Measurements from ENCODE around the gene RASGRP1. TPM values are rescaled to one million over a fixed set of nuclear protein-coding genes. Genes with fewer than 3 reads are reported as not detected.

RASGRP1 gene
- total RNA-seq, 1 donor from 2014 or later, result 2.2 TPM

DNA sequence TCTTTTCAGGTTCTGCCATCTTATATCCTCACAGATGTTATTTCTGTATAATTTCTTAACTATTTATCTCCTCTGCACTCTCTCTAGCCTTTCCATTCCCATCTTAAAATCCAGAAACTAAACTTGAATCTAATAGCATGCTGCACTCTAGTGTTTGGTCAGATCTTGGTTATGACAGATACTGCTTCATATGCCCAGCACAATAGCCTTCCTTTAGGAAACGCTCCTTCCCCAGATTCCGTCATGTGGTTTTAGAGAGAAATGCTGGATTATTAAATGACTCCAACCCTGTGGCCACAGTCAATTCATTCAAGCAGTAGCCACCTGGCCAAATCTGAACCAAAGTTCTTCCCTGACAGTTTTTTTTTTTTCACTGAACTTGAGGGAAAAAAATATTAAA is 19.4 kb downstream of the RASGRP1 start:
- intact Hi-C loops (cut with DNase I), result no loop called here
- no peak for DNase-seq (ENCODE audit: low spot score)

DNA sequence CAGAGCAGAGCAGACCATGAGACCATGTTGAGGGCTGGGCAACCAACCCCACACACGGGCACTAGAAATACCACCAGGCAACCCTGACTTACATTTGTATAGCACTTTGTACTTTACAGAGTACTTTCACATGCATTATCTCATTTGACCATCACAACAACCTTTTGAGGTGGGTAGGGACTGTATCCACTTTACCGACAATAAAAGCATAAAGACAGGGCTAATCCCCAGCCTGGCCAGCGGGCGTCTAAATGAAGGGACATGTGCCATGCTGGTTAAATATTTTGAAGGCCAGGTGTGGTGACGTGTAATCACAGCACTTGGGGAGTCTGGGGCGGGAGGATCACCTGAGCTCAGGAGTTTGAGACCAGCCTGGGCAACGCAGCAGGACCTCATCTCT is 23.6 kb downstream of the RASGRP1 start:
- intact Hi-C loops (cut with DNase I), result no loop called here
- no peak for DNase-seq (ENCODE audit: low spot score)

DNA sequence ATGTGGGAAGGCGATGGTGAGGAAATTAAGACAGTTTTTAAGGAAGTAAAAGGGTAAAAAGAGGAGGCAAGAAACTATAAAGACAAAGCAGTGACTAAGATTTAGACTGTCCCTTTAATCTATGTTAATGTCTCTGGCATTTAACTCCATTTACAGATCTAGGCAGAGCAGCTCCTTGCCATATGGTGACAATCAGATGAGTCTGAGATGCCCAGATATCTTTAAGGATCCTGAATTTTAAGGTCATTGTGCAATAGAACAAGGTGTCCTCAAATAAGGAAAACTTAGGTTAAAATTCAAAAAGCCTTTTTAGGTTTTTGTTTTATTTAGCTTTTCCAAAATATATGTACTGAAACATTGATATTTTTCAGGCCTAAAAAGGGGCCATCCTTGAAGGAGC is 24.1 kb downstream of the RASGRP1 start:
- intact Hi-C loops (cut with DNase I), result no loop called here

DNA sequence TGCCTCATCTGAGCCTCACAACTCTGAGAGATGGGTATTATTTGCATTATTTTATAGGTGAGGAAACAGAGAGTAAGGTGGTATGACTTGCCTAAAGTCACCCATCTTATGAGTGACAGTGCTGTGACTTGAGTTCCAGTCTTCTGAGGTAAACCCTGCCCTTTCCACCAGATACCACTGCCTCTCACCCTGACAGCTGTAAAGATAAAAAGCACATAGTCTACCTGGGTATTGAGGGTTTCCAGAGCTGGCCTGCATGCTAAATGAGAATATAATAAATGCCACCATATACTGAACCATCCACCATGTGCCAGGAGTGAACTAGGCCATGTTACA is 25.6 kb downstream of the RASGRP1 start:
- no peak for DNase-seq (ENCODE audit: low spot score)
- intact Hi-C loops (cut with DNase I), result no loop called here

More for the DNA sequence above, 24.1 kb downstream of the RASGRP1 start:
- no peak for DNase-seq (ENCODE audit: low spot score)

DNA sequence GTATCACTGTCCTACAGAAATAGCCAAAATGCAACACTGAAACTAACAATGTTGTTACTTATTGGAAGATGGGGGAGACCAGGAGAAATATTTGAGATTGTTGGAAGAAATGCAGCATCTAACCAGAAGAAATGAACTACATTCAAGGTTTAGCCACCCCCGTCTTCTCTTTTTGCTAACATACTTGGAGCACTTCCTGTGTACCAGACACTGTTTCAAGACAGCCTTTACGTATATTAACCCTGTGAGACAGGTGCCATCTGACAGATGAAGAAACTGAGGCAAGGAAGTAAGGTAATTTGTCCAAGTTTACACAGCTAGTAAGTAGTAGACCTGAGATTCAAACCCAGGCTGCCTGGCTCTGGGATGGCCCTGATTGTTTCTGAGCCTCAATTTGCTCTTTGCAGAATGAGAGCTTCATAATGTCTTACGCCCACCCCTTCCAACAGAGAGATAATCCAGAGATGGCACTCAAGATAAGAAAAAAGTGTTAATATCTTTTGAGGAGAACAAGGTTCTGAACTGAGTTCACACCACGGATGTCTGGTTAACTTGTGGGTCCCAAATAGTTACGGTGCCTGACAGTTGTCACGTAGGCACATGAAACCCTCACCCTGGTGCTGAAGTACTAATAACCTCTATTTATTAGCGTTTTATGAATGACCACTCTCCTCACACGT is 26.1 kb downstream of the RASGRP1 start:
- intact Hi-C loops (cut with DNase I), result no loop called here
- no peak for DNase-seq (ENCODE audit: low spot score)

DNA sequence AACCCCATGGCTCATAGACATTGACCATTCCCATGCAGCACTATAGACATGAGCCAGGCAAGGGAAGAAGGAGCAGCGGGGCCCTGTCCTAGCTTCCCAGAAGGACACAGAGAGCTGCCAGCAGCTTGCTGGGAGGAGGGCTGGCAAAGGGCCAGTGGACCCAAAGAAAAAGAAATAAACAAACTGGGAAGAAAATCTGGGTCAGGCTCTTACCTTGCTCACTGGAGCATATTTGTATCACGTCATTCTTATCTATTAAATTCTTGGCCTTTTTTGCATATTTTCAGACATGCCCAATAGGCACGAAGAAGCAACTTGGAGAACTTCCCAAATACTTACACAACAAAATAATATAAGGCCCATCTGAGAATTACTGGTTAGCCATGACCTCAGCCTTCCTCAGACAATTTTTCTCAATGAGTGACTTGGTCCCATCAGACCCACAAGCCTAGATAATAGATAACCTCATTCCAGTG is 28.4 kb downstream of the RASGRP1 start:
- no peak for DNase-seq (ENCODE audit: low spot score)
- intact Hi-C loops (cut with DNase I), result no loop called here

DNA sequence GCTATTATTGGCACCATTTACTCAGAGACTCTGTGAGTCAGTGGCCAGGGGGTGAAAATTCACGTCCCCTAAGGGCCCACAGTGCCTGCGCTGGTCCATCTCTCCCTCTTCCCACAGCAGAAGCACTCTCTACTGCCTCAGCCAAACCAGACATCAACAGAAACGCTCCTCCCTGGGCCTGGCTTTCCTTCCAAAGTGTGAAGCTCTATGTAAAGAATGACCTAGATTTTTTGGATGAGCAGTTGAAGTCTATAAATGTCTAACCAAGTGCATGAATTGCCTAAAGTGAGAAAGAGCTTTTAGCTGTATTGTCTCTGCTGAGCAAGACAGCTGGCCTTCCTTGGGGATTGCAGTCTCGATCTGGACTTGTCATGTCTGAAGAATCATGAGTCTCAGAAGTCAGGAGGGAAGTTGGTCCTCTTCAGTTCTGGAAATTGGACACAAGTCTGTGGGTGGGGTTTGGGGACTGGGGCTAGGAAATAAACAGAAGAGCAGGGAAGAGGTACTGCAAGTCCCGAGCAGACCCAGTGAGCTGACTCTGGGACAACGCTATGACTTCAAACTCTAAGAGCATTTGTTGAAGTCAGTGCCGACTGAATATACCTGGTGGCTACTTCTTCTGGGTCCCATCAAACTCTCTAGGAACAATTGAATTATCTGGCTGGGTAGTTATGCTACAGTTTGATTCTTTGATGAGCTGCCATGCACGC is 29.0 kb downstream of the RASGRP1 start:
- intact Hi-C loops (cut with DNase I), result no loop called here

DNA sequence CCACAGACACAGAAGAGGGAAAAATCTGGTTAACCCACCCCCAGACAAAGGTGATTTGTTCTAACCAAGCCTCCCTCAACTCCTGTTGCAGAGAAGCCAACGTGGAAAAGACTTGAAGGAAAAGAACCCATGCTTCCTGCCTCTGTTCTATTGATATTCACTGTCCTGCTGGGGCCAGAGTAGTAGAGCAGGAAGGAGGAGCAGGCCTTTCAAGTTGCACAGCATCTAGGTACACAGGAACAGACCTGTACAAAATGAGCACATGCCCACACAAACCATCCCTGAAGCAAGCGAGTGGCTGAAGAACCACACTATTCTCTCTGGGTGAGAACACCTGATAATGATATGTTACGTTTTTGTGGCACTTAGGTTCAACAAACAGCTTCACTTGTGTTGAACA is 29.9 kb downstream of the RASGRP1 start:
- DNase-seq (ENCODE audit: low spot score), result no peak
- intact Hi-C loops (cut with DNase I), result no loop called here

More for the DNA sequence above, 29.0 kb downstream of the RASGRP1 start:
- no peak for DNase-seq (ENCODE audit: low spot score)

DNA sequence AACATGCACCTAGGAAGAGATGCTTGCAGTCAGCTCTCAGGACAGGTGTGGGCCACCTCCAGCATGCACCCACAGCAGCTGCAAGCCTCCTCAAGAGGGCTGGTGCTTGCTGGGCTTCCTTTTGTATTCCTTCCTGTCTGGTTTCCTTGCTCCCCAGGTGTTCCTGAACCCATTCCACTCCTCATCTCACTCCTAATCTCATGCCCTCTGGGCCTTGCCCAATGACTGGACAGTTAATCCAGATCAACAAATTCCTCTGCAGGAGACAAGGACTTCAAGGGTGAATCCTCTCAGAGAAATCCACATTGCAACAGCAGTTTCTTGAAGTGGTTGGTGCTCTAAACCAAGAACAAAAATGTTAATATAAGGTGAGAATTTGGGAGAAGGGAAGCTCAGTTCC is 30.7 kb downstream of the RASGRP1 start:
- no peak for DNase-seq (ENCODE audit: low spot score)
- intact Hi-C loops (cut with DNase I), result no loop called here

DNA sequence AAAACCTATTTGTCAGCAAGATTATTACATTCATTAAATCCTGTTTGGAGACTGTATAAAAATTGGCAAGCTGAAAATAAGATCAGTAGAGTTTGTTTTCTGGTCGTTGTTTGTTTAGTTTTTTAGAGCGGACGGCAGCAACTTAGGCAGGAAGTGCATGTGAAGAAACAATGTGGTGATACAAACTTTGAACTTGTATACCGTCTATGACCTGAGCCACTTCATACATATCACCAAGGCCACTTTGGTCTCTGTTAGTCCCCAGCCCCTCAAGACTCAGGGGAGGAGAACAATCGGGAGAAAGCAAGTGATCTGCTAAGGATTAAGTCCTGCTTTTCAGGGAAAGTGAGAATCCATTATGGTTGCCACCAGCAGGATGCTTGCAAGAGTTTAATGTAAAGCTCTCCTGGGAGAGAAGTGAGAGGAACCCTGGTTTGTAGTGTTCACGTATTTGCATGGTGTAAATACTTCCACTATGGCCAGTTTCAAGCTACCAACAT is 31.1 kb downstream of the RASGRP1 start:
- no peak for DNase-seq (ENCODE audit: low spot score)
- intact Hi-C loops (cut with DNase I), result no loop called here

DNA sequence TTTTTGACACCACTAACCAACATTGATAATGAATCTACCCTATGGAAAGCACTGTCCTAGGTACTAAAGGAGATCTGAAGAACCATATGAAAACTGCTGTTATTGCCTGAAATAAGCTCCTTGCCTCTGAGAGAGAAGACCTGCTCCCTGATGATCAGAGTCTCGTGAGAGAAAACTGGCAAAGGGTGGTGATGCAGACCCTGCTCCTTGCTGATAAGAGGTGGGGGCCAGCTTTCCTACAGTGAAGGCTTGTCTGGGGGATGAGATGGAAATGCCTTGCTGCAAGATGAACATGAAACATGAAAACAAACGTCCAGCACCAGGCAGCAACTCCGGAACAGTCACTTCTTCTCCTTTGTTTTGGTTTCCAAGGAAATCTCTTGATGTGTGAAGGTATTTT is 31.9 kb downstream of the RASGRP1 start:
- intact Hi-C loops (cut with DNase I), result no loop called here
- no peak for DNase-seq (ENCODE audit: low spot score)

DNA sequence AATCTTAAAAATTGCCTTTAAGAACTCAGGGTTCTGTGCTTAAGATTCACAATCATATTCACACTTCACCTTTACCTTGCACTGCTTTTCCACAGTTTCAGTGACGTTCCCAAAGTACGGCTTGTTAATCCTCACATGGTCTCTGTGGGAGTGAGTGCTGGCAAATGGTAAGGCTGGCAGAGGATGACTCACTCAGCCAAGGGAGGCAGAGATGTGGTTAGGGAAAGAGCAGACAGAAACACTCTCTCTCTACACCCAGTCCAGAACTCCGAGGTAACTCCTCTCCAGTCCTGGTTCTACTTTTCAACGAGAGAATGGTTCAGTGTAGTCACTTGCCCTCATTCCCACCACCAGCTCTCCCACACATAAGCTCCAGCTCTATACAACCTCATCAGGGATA is 33.1 kb downstream of the RASGRP1 start:
- intact Hi-C loops (cut with DNase I), result no loop called here
- no peak for DNase-seq (ENCODE audit: low spot score)

DNA sequence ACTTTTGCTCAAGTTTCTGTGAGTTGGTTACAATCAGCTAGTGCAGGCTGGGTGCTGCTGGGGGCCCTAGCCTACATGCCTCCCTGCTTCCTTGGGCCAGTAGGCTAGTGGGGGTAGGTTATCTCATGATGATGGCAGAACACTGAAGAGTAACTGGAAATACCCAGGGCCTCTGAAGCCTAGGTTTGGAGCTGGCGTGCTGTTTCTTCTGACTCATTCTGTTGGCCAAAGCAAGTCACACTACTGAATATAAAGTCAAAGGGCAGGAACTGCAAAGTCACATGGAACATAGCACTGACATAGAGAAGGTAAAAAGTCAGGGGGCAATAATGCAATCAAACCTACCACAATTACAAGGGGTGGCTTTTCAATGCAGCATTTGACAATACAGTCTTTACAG is 34.5 kb downstream of the RASGRP1 start:
- no peak for DNase-seq (ENCODE audit: low spot score)
- intact Hi-C loops (cut with DNase I), result no loop called here

DNA sequence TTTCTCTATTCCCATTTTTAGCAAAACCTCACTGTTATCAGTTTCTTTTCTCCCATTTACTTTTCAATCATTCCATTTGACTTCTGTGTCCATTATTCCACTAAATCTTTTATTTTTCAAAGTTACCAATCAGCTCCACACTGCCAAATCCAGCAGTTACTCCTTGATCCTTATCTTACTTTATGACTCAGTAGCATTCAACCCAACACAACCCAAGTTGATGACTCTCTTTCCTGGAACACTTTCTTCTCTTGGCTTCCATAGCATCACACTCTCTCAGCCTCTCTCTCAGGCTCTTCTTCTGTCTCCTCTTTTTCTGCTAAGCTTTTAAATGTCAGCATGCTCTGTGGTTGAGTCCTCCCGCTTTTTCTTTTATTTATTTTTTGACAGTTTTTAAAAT is 36.3 kb downstream of the RASGRP1 start:
- intact Hi-C loops (cut with DNase I), result no loop called here
- no peak for DNase-seq (ENCODE audit: low spot score)

DNA sequence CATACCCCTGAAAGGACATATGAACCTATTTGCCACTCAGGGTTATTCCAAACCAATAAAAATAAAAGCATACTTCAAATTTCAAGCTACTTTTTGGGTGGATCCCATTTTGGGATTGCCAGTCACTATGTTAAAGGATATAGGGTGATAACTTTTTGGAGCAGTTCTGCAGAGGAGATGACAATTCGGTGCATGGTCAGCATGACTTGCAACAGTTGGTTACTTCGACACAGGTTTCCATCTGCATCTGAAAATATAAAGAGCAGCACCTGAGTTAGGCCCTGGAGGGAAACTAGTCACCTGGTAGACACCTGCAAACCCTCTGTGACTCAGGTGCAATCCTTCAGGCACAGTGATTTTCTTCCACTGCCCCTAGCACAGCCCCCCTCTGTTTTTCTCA is 38.5 kb downstream of the RASGRP1 start:
- intact Hi-C loops (cut with DNase I), result no loop called here
- no peak for DNase-seq (ENCODE audit: low spot score)

DNA sequence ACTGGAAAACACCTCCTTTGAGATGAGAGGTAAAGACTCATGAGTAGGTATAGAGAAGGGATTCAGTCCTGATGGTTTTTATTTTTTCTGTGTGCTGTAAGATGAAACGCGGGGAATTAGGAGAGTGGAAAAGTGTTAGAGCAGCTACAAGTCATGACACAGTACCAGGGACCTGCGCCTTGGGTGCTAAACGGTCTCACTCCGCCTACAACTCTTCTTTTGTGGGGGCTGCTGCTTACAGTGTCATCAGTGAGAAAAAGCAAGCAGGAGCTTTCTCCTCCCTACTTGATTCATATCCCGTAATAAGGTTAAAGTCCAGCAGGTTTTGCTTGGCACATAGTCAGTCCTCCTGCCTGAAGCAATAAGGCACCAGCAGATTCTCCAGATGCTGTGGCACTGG is 39.1 kb downstream of the RASGRP1 start:
- no peak for DNase-seq (ENCODE audit: low spot score)
- intact Hi-C loops (cut with DNase I), result no loop called here

DNA sequence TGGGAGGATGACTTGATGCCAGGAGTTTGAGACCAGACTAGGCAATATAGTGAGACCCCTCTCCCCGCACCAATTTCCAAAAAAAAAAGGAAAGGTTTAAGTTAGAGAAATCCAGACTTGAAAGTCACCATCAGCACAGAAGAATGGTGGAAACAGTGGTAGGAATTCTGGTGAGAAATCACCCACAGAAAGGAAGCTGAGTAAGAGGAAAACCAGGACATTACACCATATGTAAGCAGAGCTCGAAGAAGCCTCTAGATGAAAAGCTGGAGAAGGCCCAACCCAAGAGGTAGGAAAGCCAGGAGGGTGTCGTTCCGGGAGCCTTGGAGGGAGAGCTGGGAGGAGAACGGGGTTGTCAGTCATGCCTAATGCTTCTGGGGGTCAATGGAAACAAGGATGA is 40.5 kb downstream of the RASGRP1 start:
- intact Hi-C loops (cut with DNase I), result no loop called here
- no peak for DNase-seq (ENCODE audit: low spot score)

DNA sequence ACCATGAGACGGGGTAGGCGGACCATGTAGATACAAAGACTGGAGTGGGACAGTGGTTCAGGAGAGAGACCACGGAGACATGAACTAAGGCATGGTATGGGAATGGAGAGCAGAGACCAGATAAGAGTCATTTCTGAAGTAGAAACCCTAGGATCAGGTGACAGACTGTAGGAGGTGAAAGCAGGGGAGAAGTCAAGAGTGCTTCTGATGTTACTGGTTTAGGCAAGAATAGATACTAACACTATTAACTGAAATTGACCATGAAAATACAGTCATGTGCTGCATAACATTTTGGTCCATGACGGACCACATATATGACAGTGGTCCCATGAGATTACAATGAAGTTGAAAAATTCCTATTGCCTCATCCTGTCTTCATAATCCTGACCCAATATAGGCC is 41.7 kb downstream of the RASGRP1 start:
- intact Hi-C loops (cut with DNase I), result no loop called here
- no peak for DNase-seq (ENCODE audit: low spot score)

DNA sequence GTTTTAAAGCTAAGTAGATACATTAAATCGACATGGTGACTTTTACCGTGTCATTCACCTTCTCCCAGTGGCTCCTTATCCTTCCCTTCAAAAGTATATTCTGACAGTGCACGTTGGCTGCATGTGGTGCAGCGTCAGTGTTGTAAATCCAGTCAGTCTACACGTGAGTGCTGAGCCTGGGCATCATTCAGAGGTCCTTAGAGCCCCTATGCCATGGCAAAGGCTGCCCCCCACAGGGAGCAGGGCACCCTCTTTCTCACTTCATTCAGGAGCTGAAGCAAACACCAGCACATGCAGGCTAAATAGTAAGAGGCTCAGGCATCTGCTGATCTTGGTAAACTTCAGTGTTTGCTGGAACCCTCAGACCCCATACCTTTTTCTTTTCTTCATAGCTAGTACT is 43.3 kb downstream of the RASGRP1 start:
- no peak for DNase-seq (ENCODE audit: low spot score)
- intact Hi-C loops (cut with DNase I), result no loop called here

DNA sequence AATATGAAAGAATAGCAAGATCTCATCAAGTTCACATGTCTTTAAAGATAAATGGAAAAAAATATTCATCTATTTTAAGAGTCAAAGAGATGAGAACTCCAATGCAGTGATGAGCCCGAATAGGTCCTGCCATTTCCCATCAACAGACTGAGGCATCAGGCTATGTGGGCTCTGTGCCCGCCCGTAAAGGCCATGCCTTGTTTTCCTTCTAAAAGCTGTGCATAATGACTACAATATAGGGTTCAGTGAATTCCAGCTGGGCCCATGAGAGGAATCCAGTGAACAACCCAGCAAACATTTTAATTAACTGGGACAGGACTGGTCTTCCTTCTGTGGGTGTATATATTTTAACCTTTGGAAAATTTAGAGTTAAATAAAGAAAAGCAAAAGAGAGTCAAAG is 44.6 kb downstream of the RASGRP1 start:
- DNase-seq (ENCODE audit: low spot score), result no peak
- intact Hi-C loops (cut with DNase I), result no loop called here

DNA sequence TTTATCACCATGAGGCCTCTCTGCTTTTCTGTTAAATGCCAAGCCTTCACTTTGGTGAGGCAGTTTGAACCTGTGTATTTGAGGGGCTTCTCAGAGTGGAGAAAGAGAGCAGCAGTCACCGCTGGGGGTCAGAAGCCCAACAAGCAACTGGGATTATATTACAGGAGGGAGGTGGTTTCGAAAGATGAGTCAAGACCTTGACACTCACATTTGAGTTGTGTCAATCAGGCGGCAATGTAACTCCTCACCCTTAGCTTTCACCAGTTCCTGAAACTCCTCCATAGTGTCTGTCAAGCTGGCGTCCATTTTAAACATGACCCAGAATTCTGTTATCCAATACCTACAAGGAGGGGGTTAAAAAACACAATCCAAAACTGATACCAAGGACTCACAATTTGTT is 46.5 kb downstream of the RASGRP1 start:
- DNase-seq (ENCODE audit: low spot score), result no peak
- intact Hi-C loops (cut with DNase I), result no loop called here

All from cardiac septum (tissue), 1 donor.